Endothelial cell of umbilical vein (primary cell): ENCODE results near the gene FRRS1L. TPM values are rescaled to one million over a fixed set of nuclear protein-coding genes. Genes with fewer than 3 reads are reported as not detected.
A peak's percentile ranks its signal among the peaks of the same experiment; 100 is the strongest.

Experiments used
- Bru-seq: library from RNA; stranded (reverse); fragments of 400-500 nt; gene quantifications from one replicate; lab custom pipeline; 2021; lab: Mats Ljungman, UMichigan
- BruChase-seq, 2 experiments: library from RNA; stranded (reverse); fragments of 400-500 nt; gene quantifications; one replicate each; lab custom pipeline; 2021; lab: Mats Ljungman, UMichigan
- BruUV-seq: library from RNA; stranded (reverse); fragments of 400-500 nt; replicated peaks from 2 replicates; lab custom pipeline; 2021; lab: Mats Ljungman, UMichigan
- CTCF ChIA-PET: fragments of 300-600, 350-600 bp; sonication (Branson Sonifier 250); formaldehyde crosslinking; loops from one replicate; lab custom pipeline; 2021; ENCODE audit warnings: antibody characterized with exemption, inconsistent platforms; lab: Charles Lee
- POLR2A ChIA-PET: fragments of 300-600, 350-600 bp; sonication (Branson Sonifier 250); formaldehyde crosslinking; loops from one replicate; lab custom pipeline; 2021; ENCODE audit warnings: antibody characterized with exemption, inconsistent platforms; lab: Charles Lee
- DNase-seq: peaks from one replicate; pipeline ENCODE4 v3.0.0-alpha.2; 2011; ENCODE audit warnings: low read depth, low spot score
- FAIRE-seq: peaks from 2 replicates; lab custom pipeline; 2011; peaks lifted over from hg19 to GRCh38; lab: Jason Lieb, UNC
- H2AFZ ChIP-seq: 2 replicates; pipeline ENCODE4 v1.6.0; 2012; ENCODE audit warnings: low read depth, low read length, control low read depth, inconsistent platforms
- H3K27ac ChIP-seq: 2 replicates; pipeline ENCODE4 v1.5.1; 2011; ENCODE audit warnings: low read depth, mild to moderate bottlenecking, control low read depth, low read length, moderate library complexity; ENCODE audit not compliant: insufficient read depth
- H3K27me3 ChIP-seq, 2 experiments: 2 replicates each; pipeline versions ENCODE4 v1.6.0 to v1.6.1; 2011; ENCODE audit warnings: low read length in 2 of 2, mixed read lengths in 1 of 2; ENCODE audit not compliant: control insufficient read depth in 2 of 2, insufficient read depth in 2 of 2
- H3K36me3 ChIP-seq, 2 experiments: 2 replicates in 1 of 2; 3 replicates in 1 of 2; pipeline ENCODE4 v1.5.1; 2011; ENCODE audit warnings: low read length in 2 of 2, mild to moderate bottlenecking in 1 of 2, moderate library complexity in 1 of 2; ENCODE audit not compliant: control insufficient read depth in 2 of 2, insufficient read depth in 2 of 2; ENCODE audit errors: extremely low read depth in 1 of 2
- H3K4me1 ChIP-seq: 3 replicates; pipeline ENCODE4 v1.5.1; 2011; ENCODE audit warnings: mild to moderate bottlenecking, low read length; ENCODE audit not compliant: control insufficient read depth, insufficient read depth; ENCODE audit errors: extremely low read depth
- H3K4me2 ChIP-seq: 2 replicates; pipeline ENCODE4 v1.6.1; 2011; ENCODE audit warnings: low read length, control low read depth, mixed read lengths; ENCODE audit not compliant: insufficient read depth
- H3K4me3 ChIP-seq, 3 experiments: fragments of 200-600 bp in 1 of 3; sonication (generic), shearing (Covaris generic) in 1 of 3; replicated peaks in 1 of 3; 2 replicates each; pipeline ENCODE4 v1.5.1; 2011 to 2016; ENCODE audit warnings: control low read depth in 3 of 3, low read length in 3 of 3, mild to moderate bottlenecking in 2 of 3, inconsistent platforms in 1 of 3, low read depth in 1 of 3, moderate library complexity in 1 of 3; ENCODE audit not compliant: insufficient read depth in 1 of 3
- H3K79me2 ChIP-seq: 2 replicates; pipeline ENCODE4 v1.6.0; 2012; ENCODE audit warnings: low read length, inconsistent platforms; ENCODE audit not compliant: control insufficient read depth, insufficient read depth
- H3K9ac ChIP-seq: replicated peaks from 2 replicates; pipeline ENCODE3; 2011; ENCODE audit warnings: low read length, control low read depth; ENCODE audit not compliant: insufficient read depth; ENCODE audit errors: extremely low read depth
- H3K9me1 ChIP-seq: replicated peaks from 3 replicates; pipeline ENCODE4 v1.6.0; 2011; ENCODE audit warnings: mild to moderate bottlenecking, low read length; ENCODE audit not compliant: control insufficient read depth, insufficient read depth; ENCODE audit errors: extremely low read depth
- H3K9me3 ChIP-seq: replicated peaks from 2 replicates; pipeline ENCODE4 v1.5.1; 2012; ENCODE audit warnings: low read length, inconsistent platforms; ENCODE audit not compliant: control insufficient read depth, insufficient read depth
- H4K20me1 ChIP-seq: replicated peaks from 2 replicates; pipeline ENCODE3; 2011; ENCODE audit warnings: mild to moderate bottlenecking, low read length; ENCODE audit not compliant: control insufficient read depth, insufficient read depth; ENCODE audit errors: extremely low read depth
- CTCF ChIP-seq, 2 donors: IDR thresholded peaks; 1 replicate in 1 of 2; 2 replicates in 1 of 2; pipeline ENCODE4 v1.5.1; 2011; ENCODE audit warnings: low read length in 2 of 2, mild to moderate bottlenecking in 2 of 2, moderate library complexity in 2 of 2, control low read depth in 1 of 2, inconsistent platforms in 1 of 2, low read depth in 1 of 2; ENCODE audit not compliant: insufficient read depth in 1 of 2; ENCODE audit errors: extremely low read depth in 1 of 2
- EZH2 ChIP-seq: IDR thresholded peaks from 2 replicates; pipeline ENCODE4 v1.6.1; 2012; ENCODE audit warnings: borderline replicate concordance, low read depth, mild to moderate bottlenecking, moderate library complexity, low read length, inconsistent platforms; ENCODE audit not compliant: severe bottlenecking
- FOS ChIP-seq: IDR thresholded peaks from 2 replicates; pipeline ENCODE4 v1.6.1; 2011; ENCODE audit warnings: mild to moderate bottlenecking, low read length, moderate library complexity, borderline replicate concordance; ENCODE audit not compliant: insufficient read depth
- GATA2 ChIP-seq: IDR thresholded peaks from 2 replicates; pipeline ENCODE4 v1.7.0; 2011; ENCODE audit warnings: low read depth, mild to moderate bottlenecking, moderate library complexity, mixed read lengths, low read length; ENCODE audit not compliant: insufficient read length, insufficient read depth
- JUN ChIP-seq: IDR thresholded peaks from 2 replicates; pipeline ENCODE4 v1.6.1; 2011; ENCODE audit warnings: borderline replicate concordance, low read depth; ENCODE audit not compliant: insufficient read length, insufficient read depth
- MAX ChIP-seq: IDR thresholded peaks from 2 replicates; pipeline ENCODE4 v1.6.1; 2011; ENCODE audit not compliant: insufficient read depth, insufficient read length
- MYC ChIP-seq: IDR thresholded peaks from one replicate; pipeline ENCODE4 v1.6.1; 2011; ENCODE audit warnings: mild to moderate bottlenecking, low read depth, low read length
- POLR2A ChIP-seq: IDR thresholded peaks from 2 replicates; pipeline ENCODE4 v1.6.1; 2012; ENCODE audit warnings: low read depth, mild to moderate bottlenecking, control low read depth, low read length
- POLR2AphosphoS5 ChIP-seq: IDR thresholded peaks from 2 replicates; pipeline ENCODE4 v1.6.1; 2012; ENCODE audit warnings: low read depth, mild to moderate bottlenecking, control low read depth, low read length, moderate library complexity; ENCODE audit not compliant: insufficient read depth
- dilution Hi-C: fragments of 300-500 bp; cut with MboI; formaldehyde crosslinking; loops from one replicate; pipeline ENCODE4 v1.15.0; 2019; ENCODE audit warnings: low sequenced_read_pairs; ENCODE audit not compliant: extremely low pct_ligation_motif_present
- intact Hi-C: fragments of 100-400 bp; cut with micrococcal nuclease; formaldehyde crosslinking; loops from one replicate; pipeline ENCODE4 v1.10.0; 2022
- long read RNA-seq: library from polyadenylated mRNA; stranded (forward); transcript quantifications from one replicate; pipeline ENCODE4 v2.0.0, GENCODE V29; 2021
- polyA minus RNA-seq, 3 experiments: library from RNA; depleted of rRNA, polyadenylated mRNA; stranded (reverse); fragments of >200 nt; gene quantifications; 1 replicate in 1 of 3; 2 replicates in 2 of 3; pipeline ENCODE4 v1.2.3, GENCODE V29; 2011
- polyA plus RNA-seq, 4 experiments: library from polyadenylated mRNA; depleted of rRNA in 3 of 4; stranded (reverse) in 3 of 4; unstranded in 1 of 4; fragments of >200 nt; gene quantifications; 2 replicates each; pipeline versions ENCODE4 v1.2.1 to v1.2.3, GENCODE V29; 2011 to 2012; ENCODE audit warnings: missing spikeins in 1 of 4
- total RNA-seq: library from RNA; stranded (reverse); gene quantifications from 2 replicates; pipeline ENCODE4 v1.2.3, GENCODE V29; 2021

FRRS1L gene
- total RNA-seq (0.05 TPM in 1 of 2 replicates, not detected in the other), polyA plus RNA-seq (not detected in 2 replicates), polyA minus RNA-seq (0.06 and 0.17 TPM in 2 replicates), Bru-seq, nascent RNA (percentile 6 among the genes with signal in this experiment), BruChase-seq, experiment 1, labeled RNA remaining after a 6-hour chase (percentile 3 among the genes with signal in this experiment), BruChase-seq, experiment 2, labeled RNA remaining after a 2-hour chase (not detected)
- 0.04 and 0.07 TPM in 2 replicates for polyA plus RNA-seq (2011; cell fraction: cytosol; rRNA removed)
- polyA plus RNA-seq (2011; cell fraction: nucleus; rRNA removed): 0.06 and 0.07 TPM in 2 replicates
- polyA plus RNA-seq (2012): 0.31 and 0.35 TPM in 2 replicates
- not detected for polyA minus RNA-seq (2011; cell fraction: cytosol; rRNA and poly(A)+ RNA removed)
- 0.10 TPM in 2 replicates for polyA minus RNA-seq (2011; cell fraction: nucleus; rRNA and poly(A)+ RNA removed)
- long read RNA-seq: 0 reads

- Histone ChIP-seq H3K27ac (no peak within 1 kb of the TSS), H3K9me3 (no peaks in the 10 kb centered on the region), H3K27me3 (peaks cover 32 to 33% of the 10 kb centered on the region in 2 experiments), H3K9me1 (no peaks in the 10 kb centered on the region), H3K9ac (no peak within 1 kb of the TSS), H4K20me1 (no peaks in the 10 kb centered on the region), H2AFZ (no peak within 1 kb of the TSS), H3K4me2 (no peak within 1 kb of the TSS), H3K4me1 (no peaks in the 10 kb centered on the region), H3K36me3 (no peaks in the 10 kb centered on the region), H3K4me3 (no peak within 1 kb of the TSS), H3K79me2 (no peaks in the 10 kb centered on the region)
- POLR2A ChIA-PET: no interaction called here
- dilution Hi-C loops (no loop called here), intact Hi-C loops (no loop called here)
- CTCF ChIA-PET: interaction anchor here (0.5 kb wide), 1 partner anchor 320 kb away, joined by 3 read pairs; no protein-coding TSS in a partner anchor
- TF ChIP-seq EZH2 (peak; percentile 56), GATA2 (no peak)
- no TSS peak for BruUV-seq
- no peak for DNase-seq
- no peak for FAIRE-seq
Measured at GRCh38 chr9:109166771-109167601, at the start of gene FRRS1L. Gene FRRS1L, minus strand, starts transcription at chr9:109167249. Its CDS starts 111 bp downstream, at chr9:109167138.

- CTCF ChIA-PET: interaction anchor here (0.7 kb wide), 1 partner anchor 8 kb away, joined by 3 read pairs; no protein-coding TSS in a partner anchor
- intact Hi-C loops: no loop called here
- no peaks in the 10 kb centered on the region for H3K9me3 ChIP-seq
- no peak overlapping the region for H3K4me3 ChIP-seq
- H4K20me1 ChIP-seq: no peaks in the 10 kb centered on the region
- POLR2A ChIA-PET: no interaction called here
- H3K36me3 ChIP-seq: no peaks in the 10 kb centered on the region
- H3K9ac ChIP-seq: no peak overlapping the region
- FAIRE-seq (no peak), DNase-seq (no peak)
- H3K27me3 ChIP-seq: no peaks in the 10 kb centered on the region
- BruUV-seq: no TSS peak
- no peak overlapping the region for H3K4me2 ChIP-seq
- H3K9me1 ChIP-seq: no peaks in the 10 kb centered on the region
- H3K27ac ChIP-seq: no peak overlapping the region
- H3K4me1 ChIP-seq: no peaks in the 10 kb centered on the region
- no peak overlapping the region for H2AFZ ChIP-seq
- dilution Hi-C loops: no loop called here
- H3K79me2 ChIP-seq: no peaks in the 10 kb centered on the region
- TF ChIP-seq CTCF (IDR thresholded peaks at IDR 0.05; ENCODE audit: extremely low read depth in 1 of 2, insufficient read depth in 1 of 2, low read depth in 1 of 2, low read length in 2 of 2) (no peak), MYC (no peak), FOS (no peak), EZH2 (no peak), GATA2 (no peak), MAX (no peak), POLR2AphosphoS5 (no peak), JUN (no peak), POLR2A (no peak)
Measured at GRCh38 chr9:109214414-109214813, 47.4 kb upstream of the FRRS1L start.
